ENCODE data around the gene NIT1. TPM values are rescaled to one million over a fixed set of nuclear protein-coding genes. Genes with fewer than 3 reads are reported as not detected.

Gene NIT1
- total and polyA plus RNA-seq, 2 donors (not counting 1 experiment from before 2014, with no cell fraction given), result 53.5 to 61.0 TPM

DNA sequence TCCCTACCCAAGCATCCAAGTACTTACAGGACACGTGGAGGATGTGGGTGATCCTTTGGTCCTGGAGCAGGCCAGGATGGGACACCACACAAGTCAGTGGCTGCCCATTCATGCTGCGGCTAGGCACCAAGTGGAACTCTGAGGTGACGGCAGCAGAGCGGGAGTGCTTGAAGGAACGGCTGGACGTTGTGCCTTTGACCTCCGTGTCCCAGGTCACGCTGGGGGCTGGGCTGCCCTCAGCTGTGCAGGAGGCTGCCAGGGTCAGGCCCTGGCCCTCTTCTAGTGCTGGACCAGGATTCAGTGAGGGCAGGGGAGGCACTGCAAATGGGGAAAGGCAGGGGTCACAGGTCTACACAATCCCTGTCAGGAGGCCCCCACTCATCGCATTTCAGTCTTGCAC lies 40.5 kb upstream of the NIT1 start:
- ATAC-seq (ENCODE audit: low read depth), result no peak
- Histone ChIP-seq H3K36me3 (replicated peaks in 1 of 2; ENCODE audit: control extremely low read depth in 1 of 2, control insufficient read depth in 1 of 2, extremely low read depth in 1 of 2, insufficient read depth in 2 of 2, low read length in 1 of 2) (no peaks in the 10 kb centered on the region), H3K4me2 (replicated peaks; ENCODE audit: low read depth, low read length, poor library complexity, severe bottlenecking) (no peak overlapping the region), H3K4me3 (ENCODE audit: control extremely low read depth in 1 of 5, extremely low read depth in 1 of 5, insufficient read depth in 1 of 5, low read depth in 2 of 5, low read length in 4 of 5) (no peak overlapping the region), H3K9ac (ENCODE audit: low read length) (no peak overlapping the region), H3K79me2 (ENCODE audit: control insufficient read depth, insufficient read depth, low read length) (peaks cover 8% of the 10 kb centered on the region), H3K27ac (ENCODE audit: low read length in 2 of 2) (no peak overlapping the region), H3K9me3 (ENCODE audit: control extremely low read depth in 1 of 3, control insufficient read depth in 2 of 3, insufficient read depth in 1 of 3, low read length in 2 of 3) (no peaks in the 10 kb centered on the region), H3K4me1 (ENCODE audit: control insufficient read depth in 2 of 2, insufficient read depth in 2 of 2, low read length in 2 of 2) (no peaks in the 10 kb centered on the region), H2AFZ (ENCODE audit: insufficient read depth, low read depth, low read length, poor library complexity, severe bottlenecking) (no peak overlapping the region), H3K27me3 (replicated peaks in 1 of 4; ENCODE audit: control extremely low read depth in 1 of 4, control insufficient read depth in 3 of 4, insufficient read depth in 4 of 4, low read length in 3 of 4) (no peaks in the 10 kb centered on the region), H4K20me1 (ENCODE audit: control insufficient read depth, insufficient read depth, low read length, poor library complexity, severe bottlenecking) (no peaks in the 10 kb centered on the region)
- WGBS (ENCODE audit: insufficient coverage), result 91% methylated on average over 8 of the region's 9 CpGs
- Mint-ChIP-seq H3K27ac (no peak overlapping the region), H3K4me3 (no peak overlapping the region), H3K4me1 (no peaks in the 10 kb centered on the region), H3K9me3 (ENCODE audit: insufficient read depth) (no peaks in the 10 kb centered on the region), H3K27me3 (peaks cover 4% of the 10 kb centered on the region)
- ChIA-PET CTCF (no interaction called here), POLR2A (no interaction called here)
- TF ChIP-seq, protein P1, sequence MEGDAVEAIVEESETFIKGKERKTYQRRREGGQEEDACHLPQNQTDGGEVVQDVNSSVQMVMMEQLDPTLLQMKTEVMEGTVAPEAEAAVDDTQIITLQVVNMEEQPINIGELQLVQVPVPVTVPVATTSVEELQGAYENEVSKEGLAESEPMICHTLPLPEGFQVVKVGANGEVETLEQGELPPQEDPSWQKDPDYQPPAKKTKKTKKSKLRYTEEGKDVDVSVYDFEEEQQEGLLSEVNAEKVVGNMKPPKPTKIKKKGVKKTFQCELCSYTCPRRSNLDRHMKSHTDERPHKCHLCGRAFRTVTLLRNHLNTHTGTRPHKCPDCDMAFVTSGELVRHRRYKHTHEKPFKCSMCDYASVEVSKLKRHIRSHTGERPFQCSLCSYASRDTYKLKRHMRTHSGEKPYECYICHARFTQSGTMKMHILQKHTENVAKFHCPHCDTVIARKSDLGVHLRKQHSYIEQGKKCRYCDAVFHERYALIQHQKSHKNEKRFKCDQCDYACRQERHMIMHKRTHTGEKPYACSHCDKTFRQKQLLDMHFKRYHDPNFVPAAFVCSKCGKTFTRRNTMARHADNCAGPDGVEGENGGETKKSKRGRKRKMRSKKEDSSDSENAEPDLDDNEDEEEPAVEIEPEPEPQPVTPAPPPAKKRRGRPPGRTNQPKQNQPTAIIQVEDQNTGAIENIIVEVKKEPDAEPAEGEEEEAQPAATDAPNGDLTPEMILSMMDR (IDR thresholded peaks at IDR 0.05), result no peak
- TF ChIP-seq EZH2 (IDR thresholded peaks at IDR 0.05; ENCODE audit: borderline replicate concordance, insufficient read depth, low read depth, low read length, poor library complexity, severe bottlenecking), result no peak
- DNase-seq, result no peak
- intact Hi-C loops (cut with micrococcal nuclease), result no loop called here

DNA sequence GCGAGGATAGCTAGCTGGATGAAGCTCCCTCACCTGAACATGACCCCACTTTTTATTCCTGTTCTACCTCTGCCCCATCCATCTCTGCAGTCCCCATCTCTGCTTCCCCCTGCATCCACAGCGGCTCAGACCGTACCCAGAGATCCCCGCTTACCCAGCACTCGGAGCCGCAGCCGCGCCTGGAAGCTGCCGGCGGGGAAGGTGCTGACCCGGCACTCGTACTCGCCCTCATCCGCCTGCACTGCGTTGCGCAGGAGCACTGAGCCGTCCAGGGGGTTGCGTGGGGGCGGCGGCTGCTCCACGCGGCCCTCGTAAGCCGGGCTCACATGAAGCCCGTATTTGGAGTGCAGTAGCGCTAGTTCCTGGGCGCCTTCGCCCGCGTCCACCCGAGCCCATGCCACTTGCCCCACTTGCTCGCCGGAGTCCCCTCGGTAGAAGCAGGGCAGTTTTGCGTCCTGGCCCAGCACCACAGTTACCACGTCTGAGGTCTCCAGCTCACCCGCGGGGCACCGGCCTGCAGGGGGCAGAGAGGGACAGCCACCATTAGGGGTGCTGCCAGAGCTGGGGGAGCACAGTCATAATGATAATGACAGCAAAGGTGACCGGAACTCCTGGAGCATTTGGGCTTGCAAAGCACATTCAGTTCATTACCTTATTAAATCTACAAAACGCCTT lies 38.3 kb upstream of the NIT1 start:
- Mint-ChIP-seq H3K4me3 (no peak overlapping the region), H3K27ac (no peak overlapping the region), H3K27me3 (peaks cover 4% of the 10 kb centered on the region), H3K4me1 (no peaks in the 10 kb centered on the region), H3K9me3 (ENCODE audit: insufficient read depth) (no peaks in the 10 kb centered on the region)
- 81% methylated on average over 39 of the region's 41 CpGs for WGBS (ENCODE audit: insufficient coverage)
- ATAC-seq (ENCODE audit: low read depth) (no peak), DNase-seq (no peak)
- no peak overlapping the region for H3K27ac ChIP-seq (ENCODE audit: low read length in 2 of 2)
- intact Hi-C loops (cut with micrococcal nuclease), result no loop called here
- H3K27me3 ChIP-seq (replicated peaks in 1 of 4; ENCODE audit: control extremely low read depth in 1 of 4, control insufficient read depth in 3 of 4, insufficient read depth in 4 of 4, low read length in 3 of 4), result no peaks in the 10 kb centered on the region
- no peaks in the 10 kb centered on the region for H3K4me1 ChIP-seq (ENCODE audit: control insufficient read depth in 2 of 2, insufficient read depth in 2 of 2, low read length in 2 of 2)
- TF ChIP-seq EZH2 (IDR thresholded peaks at IDR 0.05; ENCODE audit: borderline replicate concordance, insufficient read depth, low read depth, low read length, poor library complexity, severe bottlenecking), result no peak
- TF ChIP-seq, protein P1 (IDR thresholded peaks at IDR 0.05), result no peak
- H3K79me2 ChIP-seq (ENCODE audit: control insufficient read depth, insufficient read depth, low read length), result no peaks in the 10 kb centered on the region
- H3K4me2 ChIP-seq (replicated peaks; ENCODE audit: low read depth, low read length, poor library complexity, severe bottlenecking), result no peak overlapping the region
- no peaks in the 10 kb centered on the region for H3K36me3 ChIP-seq (replicated peaks in 1 of 2; ENCODE audit: control extremely low read depth in 1 of 2, control insufficient read depth in 1 of 2, extremely low read depth in 1 of 2, insufficient read depth in 2 of 2, low read length in 1 of 2)
- H3K9me3 ChIP-seq (ENCODE audit: control extremely low read depth in 1 of 3, control insufficient read depth in 2 of 3, insufficient read depth in 1 of 3, low read length in 2 of 3), result no peaks in the 10 kb centered on the region
- H2AFZ ChIP-seq (ENCODE audit: insufficient read depth, low read depth, low read length, poor library complexity, severe bottlenecking), result no peak overlapping the region
- ChIA-PET CTCF (interaction anchor here (0.9 to 1.6 kb wide), 2 partner anchors 10 to 17 kb away, joined by 4 to 5 read pairs; partner anchors contain the start of gene ARHGAP30), POLR2A (no interaction called here)
- no peak overlapping the region for H3K9ac ChIP-seq (ENCODE audit: low read length)
- no peaks in the 10 kb centered on the region for H4K20me1 ChIP-seq (ENCODE audit: control insufficient read depth, insufficient read depth, low read length, poor library complexity, severe bottlenecking)
- no peak overlapping the region for H3K4me3 ChIP-seq (ENCODE audit: control extremely low read depth in 1 of 5, extremely low read depth in 1 of 5, insufficient read depth in 1 of 5, low read depth in 2 of 5, low read length in 4 of 5)
